Right lobe of liver (tissue), 6 donors: ENCODE measurements around the gene MEIKIN. TPM values are rescaled to one million over a fixed set of nuclear protein-coding genes. Genes with fewer than 3 reads are reported as not detected.

ENCODE experiments used
- ATAC-seq, 4 donors: fragments of 200-7000 bp; cut with Tn5 transposase; one replicate each; pipeline ENCODE4 v1.9.1; 2020; ENCODE audit warnings: mild to moderate bottlenecking in 4 of 4, moderate library complexity in 4 of 4
- DNase-seq, 3 donors: peaks; one replicate each; pipeline ENCODE4 v3.0.0-alpha.2; 2020
- H3K27ac ChIP-seq, 3 donors: fragments of 200-600 bp; one replicate each; pipeline ENCODE4 v1.8.0; 2022
- H3K27me3 ChIP-seq, 2 donors: fragments of 200-600 bp; one replicate each; pipeline ENCODE4 v1.8.0; 2022
- H3K36me3 ChIP-seq, 4 donors: fragments of 200-600 bp; sonication (generic) in 1 of 4; one replicate each; pipeline versions ENCODE4 v1.5.1 to v1.8.0; 2017 to 2022; ENCODE audit warnings: control low read depth in 1 of 4
- H3K4me1 ChIP-seq, 4 donors: fragments of 200-600 bp; sonication (generic) in 1 of 4; one replicate each; pipeline versions ENCODE4 v1.5.1 to v1.8.0; 2017 to 2022; ENCODE audit warnings: control low read depth in 1 of 4
- H3K4me3 ChIP-seq, 3 donors: fragments of 200-600 bp; one replicate each; pipeline ENCODE4 v1.8.0; 2022
- H3K9me3 ChIP-seq, 4 donors: fragments of 200-600 bp; sonication (generic) in 1 of 4; one replicate each; pipeline versions ENCODE4 v1.5.1 to v1.8.0; 2017 to 2022; ENCODE audit warnings: control low read depth in 1 of 4
- CTCF ChIP-seq, 4 donors: fragments of 200-600 bp in 3 of 4; fragments of 450-650 bp in 1 of 4; IDR thresholded peaks; one replicate each; pipeline versions ENCODE4 v1.5.1 to v1.8.0; 2016 to 2022; ENCODE audit warnings: antibody characterized with exemption in 4 of 4, mild to moderate bottlenecking in 2 of 4
- POLR2A ChIP-seq: fragments of 450-650 bp; IDR thresholded peaks from one replicate; pipeline ENCODE4 v1.6.1; 2017; ENCODE audit warnings: antibody characterized with exemption, mild to moderate bottlenecking
- WGBS: methylation state at CpG from one replicate; pipeline ENCODE4 v1.1.6; 2018; ENCODE audit warnings: low coverage, low lambda C conversion rate; ENCODE audit not compliant: insufficient coverage; ENCODE audit errors: missing lambda C conversion rate; 5-methylcytosine and 5-hydroxymethylcytosine counted together
- intact Hi-C, 2 donors: fragments of 100-400 bp; cut with DNase I; formaldehyde crosslinking; loops; one replicate each; pipeline versions ENCODE4 v1.11.2 to v1.14.1; 2022
- total RNA-seq, 6 experiments: library from RNA; depleted of rRNA in 2 of 6; stranded (reverse); fragments of >200 nt in 2 of 6; fragmentation: NEBNext Ultra II Directional in 3 of 6; extraction: Animal tissue kit (Norgen Biotek cat#: 25700) in 3 of 6; gene quantifications; one replicate each; pipeline versions ENCODE4 v1.1.0 to v1.2.4, GENCODE V29; 2016 to 2023
- donor health status: DM: no; HTN: yes; CAD: no.
- donor health status: DM: no; HTN: no; CAD: no.
- donor health status: DM: no; HTN: no; CAD: no.
- donor health status: DM: no; HTN: yes; CAD: no.
- donor health status: DM: no; HTN: yes; CAD: no.

MEIKIN gene
- total RNA-seq, 6 experiments from 2014 or later: 0.55 TPM; not detected in 5

GRCh38 chr5:131773805-131774204 lies 171.7 kb downstream of the MEIKIN start:
- Histone ChIP-seq H3K4me3 (no peak overlapping the region), H3K9me3 (no peaks in the 10 kb centered on the region), H3K4me1 (peaks cover 0 to 9% (median 0%) of the 10 kb centered on the region in 4 donors), H3K27me3 (no peaks in the 10 kb centered on the region), H3K27ac (no peak overlapping the region), H3K36me3 (no peaks in the 10 kb centered on the region)
- TF ChIP-seq POLR2A (no peak), CTCF (IDR thresholded peaks at IDR 0.05) (no peak)
- intact Hi-C loops: no loop called here
- DNase-seq: no peak
- 95% methylated on average over 2 of the region's 2 CpGs for WGBS
- no peak for ATAC-seq

GRCh38 chr5:131771692-131772091 lies 173.8 kb downstream of the MEIKIN start:
- Histone ChIP-seq H3K27me3 (no peaks in the 10 kb centered on the region), H3K4me3 (no peak overlapping the region), H3K36me3 (no peaks in the 10 kb centered on the region), H3K4me1 (peaks cover 0 to 11% (median 0%) of the 10 kb centered on the region in 4 donors), H3K9me3 (no peaks in the 10 kb centered on the region), H3K27ac (no peak overlapping the region)
- intact Hi-C loops: no loop called here
- no peak for DNase-seq
- no peak for ATAC-seq
- TF ChIP-seq POLR2A: no peak
- no peak for TF ChIP-seq CTCF (IDR thresholded peaks at IDR 0.05)
- WGBS: 74% methylated on average over 4 of the region's 4 CpGs

GRCh38 chr5:131769961-131770360 lies 175.5 kb downstream of the MEIKIN start:
- Histone ChIP-seq H3K4me1 (peaks cover 0 to 5% (median 0%) of the 10 kb centered on the region in 4 donors), H3K27ac (no peak overlapping the region), H3K36me3 (no peaks in the 10 kb centered on the region), H3K9me3 (no peaks in the 10 kb centered on the region), H3K27me3 (no peaks in the 10 kb centered on the region), H3K4me3 (no peak overlapping the region)
- TF ChIP-seq POLR2A (no peak), CTCF (IDR thresholded peaks at IDR 0.05) (no peak)
- DNase-seq: no peak
- peak in 1 of 4 donors; percentile 30 for ATAC-seq
- intact Hi-C loops: no loop called here
- WGBS: 67% methylated on average over 1 of the region's 1 CpG

- H3K4me3 ChIP-seq: no peak overlapping the region
- no peaks in the 10 kb centered on the region for H3K9me3 ChIP-seq
- DNase-seq: no peak
- 67% methylated on average over 1 of the region's 1 CpG for WGBS
- TF ChIP-seq POLR2A: no peak
- no peak for TF ChIP-seq CTCF (IDR thresholded peaks at IDR 0.05)
- H3K27me3 ChIP-seq: no peaks in the 10 kb centered on the region
- H3K27ac ChIP-seq: no peak overlapping the region
- no peak for ATAC-seq
- no peaks in the 10 kb centered on the region for H3K36me3 ChIP-seq
- intact Hi-C loops: no loop called here
- H3K4me1 ChIP-seq: peaks cover 0 to 5% (median 0%) of the 10 kb centered on the region in 4 donors
Measured at GRCh38 chr5:131769336-131769735, 176.1 kb downstream of the MEIKIN start.

GRCh38 chr5:131767891-131768290 lies 177.6 kb downstream of the MEIKIN start:
- H3K9me3 ChIP-seq: no peaks in the 10 kb centered on the region
- TF ChIP-seq CTCF (IDR thresholded peaks at IDR 0.05) (no peak), POLR2A (no peak)
- ATAC-seq (no peak), DNase-seq (no peak)
- intact Hi-C loops: no loop called here
- peaks cover 0 to 5% (median 0%) of the 10 kb centered on the region in 4 donors for H3K4me1 ChIP-seq
- H3K36me3 ChIP-seq: no peaks in the 10 kb centered on the region
- H3K27ac ChIP-seq: no peak overlapping the region
- no peaks in the 10 kb centered on the region for H3K27me3 ChIP-seq
- H3K4me3 ChIP-seq: no peak overlapping the region
